AG04449 (cell line): Measurements from ENCODE around the gene SKAP1.

Experiments used
- CTCF ChIA-PET: fragments of 350-600 bp; formaldehyde crosslinking; extraction: SDS; loops from one replicate; lab custom pipeline; 2021; ENCODE audit warnings: antibody characterized with exemption; lab: Yijun Ruan, JAX
- POLR2A ChIA-PET: fragments of 400-600, 350-600 bp; formaldehyde crosslinking; extraction: SDS; loops from one replicate; lab custom pipeline; 2020; ENCODE audit warnings: antibody characterized with exemption, inconsistent platforms; lab: Yijun Ruan, JAX
- DNase-seq: peaks from one replicate; pipeline ENCODE4 v3.0.0-alpha.2; 2010; ENCODE audit warnings: low read depth, low spot score
- H3K4me3 ChIP-seq: 2 replicates; pipeline ENCODE4 v1.5.1; 2011; ENCODE audit warnings: low read depth, mild to moderate bottlenecking, control low read depth, low read length
- CTCF ChIP-seq: IDR thresholded peaks from one replicate; pipeline ENCODE4 v1.5.1; 2011; ENCODE audit warnings: mild to moderate bottlenecking, moderate library complexity, low read length, control low read depth, inconsistent platforms; ENCODE audit not compliant: insufficient read depth; ENCODE audit errors: missing control alignments

Gene SKAP1

GRCh38 chr17:48162306-48162934, 267.6 kb downstream of the SKAP1 start:
- no peak overlapping the region for H3K4me3 ChIP-seq
- CTCF ChIA-PET, result interaction anchor here (1.0 to 2.6 kb wide), 5 partner anchors 8 to 457 kb away, joined by 3 to 8 read pairs (median 3); no protein-coding TSS in a partner anchor
- DNase-seq, result no peak
- POLR2A ChIA-PET, result no interaction called here
- no peak for TF ChIP-seq CTCF

GRCh38 chr17:48161127-48161905, 268.7 kb downstream of the SKAP1 start:
- ChIA-PET CTCF (interaction anchor here (1.3 to 2.6 kb wide), 2 partner anchors 11 to 458 kb away, joined by 3 to 8 read pairs; no protein-coding TSS in a partner anchor), POLR2A (no interaction called here)
- H3K4me3 ChIP-seq, result no peak overlapping the region

GRCh38 chr17:48160177-48161081, 269.6 kb downstream of the SKAP1 start:
- CTCF ChIA-PET, result interaction anchor here (1.6 kb wide), 2 partner anchors 8 to 9 kb away, joined by 3 read pairs; no protein-coding TSS in a partner anchor

More at GRCh38 chr17:48161127-48161905, 268.7 kb downstream of the SKAP1 start:
- no peak for DNase-seq
- no peak for TF ChIP-seq CTCF

GRCh38 chr17:48159232-48159631, 270.8 kb downstream of the SKAP1 start:
- POLR2A ChIA-PET, result no interaction called here
- no peak for TF ChIP-seq CTCF
- no peak overlapping the region for H3K4me3 ChIP-seq
- DNase-seq, result no peak
- CTCF ChIA-PET, result interaction anchor here (0.8 to 1.6 kb wide), 8 partner anchors 8 to 459 kb away, joined by 3 to 4 read pairs (median 3); no protein-coding TSS in a partner anchor

More at GRCh38 chr17:48160177-48161081, 269.6 kb downstream of the SKAP1 start:
- no peak for DNase-seq
- POLR2A ChIA-PET, result no interaction called here
- H3K4me3 ChIP-seq, result no peak overlapping the region
- no peak for TF ChIP-seq CTCF

- no peak for DNase-seq
Observed at GRCh38 chr17:48155889-48156611, 274.0 kb downstream of the SKAP1 start.

More at GRCh38 chr17:48155889-48156611, 274.0 kb downstream of the SKAP1 start:
- CTCF ChIA-PET, result interaction anchor here (1.2 kb wide), 1 partner anchor 23 kb away, joined by 4 read pairs; no protein-coding TSS in a partner anchor
- POLR2A ChIA-PET, result no interaction called here
- no peak overlapping the region for H3K4me3 ChIP-seq
- no peak for TF ChIP-seq CTCF
